VCaP (cell line): ENCODE measurements around the gene ENKUR.

ENCODE experiments used
- H3K27ac ChIP-seq: fragments of 450-650 bp; 2 replicates; pipeline ENCODE4 v1.5.1; 2017
- CTCF ChIP-seq: fragments of 450-650 bp; conservative IDR thresholded peaks from 2 replicates; pipeline ENCODE4 v1.5.1; 2017; ENCODE audit warnings: mild to moderate bottlenecking, moderate library complexity

ENKUR gene

GRCh38 chr10:24984906-24985305 lies 31.1 kb downstream of the ENKUR start:
- no peak overlapping the region for H3K27ac ChIP-seq
- no peak for TF ChIP-seq CTCF

GRCh38 chr10:24983946-24984345 lies 32.0 kb downstream of the ENKUR start:
- no peak for TF ChIP-seq CTCF
- H3K27ac ChIP-seq, result no peak overlapping the region

GRCh38 chr10:24983130-24983529 lies 32.8 kb downstream of the ENKUR start:
- no peak overlapping the region for H3K27ac ChIP-seq
- TF ChIP-seq CTCF, result no peak

GRCh38 chr10:24982319-24983112 lies 33.4 kb downstream of the ENKUR start:
- H3K27ac ChIP-seq, result no peak overlapping the region
- no peak for TF ChIP-seq CTCF

GRCh38 chr10:24981161-24981710 lies 34.7 kb downstream of the ENKUR start:
- no peak for TF ChIP-seq CTCF
- no peak overlapping the region for H3K27ac ChIP-seq

- no peak for TF ChIP-seq CTCF
- no peak overlapping the region for H3K27ac ChIP-seq
Observed at GRCh38 chr10:24979685-24980084, 36.3 kb downstream of the ENKUR start.

GRCh38 chr10:24974976-24975375 lies 41.0 kb downstream of the ENKUR start:
- H3K27ac ChIP-seq, result no peak overlapping the region
- no peak for TF ChIP-seq CTCF
